Activated T-helper 1 cell treated with Interleukin-2 at 50 U/mL for 16 hours (primary cell): Measurements from ENCODE around the gene ERICH6.
"Not testable (repeated sequence)": the region's sequence is repeated elsewhere in the genome, so short reads cannot be mapped to it uniquely, and the experiment has no call there.

Experiments used
- DNase-seq: peaks from one replicate; pipeline ENCODE4 v3.0.0-alpha.2; 2020; ENCODE audit warnings: low read depth

ERICH6 gene

DNA sequence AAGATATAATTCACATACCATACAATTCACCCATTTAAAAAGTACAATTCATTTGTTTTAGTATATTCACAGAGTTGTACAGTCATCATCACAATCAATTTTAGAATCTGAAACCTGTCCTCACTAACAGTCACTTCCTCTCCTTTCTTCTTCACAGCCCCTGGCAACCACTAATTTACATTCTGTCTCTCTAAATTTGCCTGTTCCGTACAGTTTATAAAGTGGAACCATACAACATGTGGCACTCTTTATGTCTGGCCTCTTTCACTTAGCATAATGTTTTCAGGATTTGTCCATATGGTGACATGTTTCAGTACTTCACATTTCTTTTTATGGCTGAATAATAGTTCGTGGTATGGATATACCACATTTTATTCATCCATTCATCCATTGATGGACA is 22.7 kb downstream of the ERICH6 start:
- no peak for DNase-seq

DNA sequence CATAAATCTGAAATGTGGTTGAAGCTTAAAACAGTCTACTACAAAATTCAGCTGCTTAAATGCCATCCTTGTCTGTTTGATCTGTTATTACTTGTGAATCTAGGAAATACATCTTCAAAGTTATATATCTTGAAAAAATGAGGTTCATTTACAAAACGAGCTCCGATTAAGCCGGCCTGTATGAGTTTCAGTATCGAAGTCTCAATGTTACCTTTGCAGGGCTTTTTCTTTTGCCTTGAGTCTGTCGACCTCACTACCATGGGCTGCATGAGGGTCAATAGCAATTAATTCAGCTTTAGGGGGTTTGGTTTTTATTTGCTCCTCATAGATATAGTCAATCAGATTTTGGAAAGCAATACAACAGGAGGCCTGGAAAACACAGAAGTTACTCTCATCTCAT is 23.2 kb downstream of the ERICH6 start:
- DNase-seq, result no peak

DNA sequence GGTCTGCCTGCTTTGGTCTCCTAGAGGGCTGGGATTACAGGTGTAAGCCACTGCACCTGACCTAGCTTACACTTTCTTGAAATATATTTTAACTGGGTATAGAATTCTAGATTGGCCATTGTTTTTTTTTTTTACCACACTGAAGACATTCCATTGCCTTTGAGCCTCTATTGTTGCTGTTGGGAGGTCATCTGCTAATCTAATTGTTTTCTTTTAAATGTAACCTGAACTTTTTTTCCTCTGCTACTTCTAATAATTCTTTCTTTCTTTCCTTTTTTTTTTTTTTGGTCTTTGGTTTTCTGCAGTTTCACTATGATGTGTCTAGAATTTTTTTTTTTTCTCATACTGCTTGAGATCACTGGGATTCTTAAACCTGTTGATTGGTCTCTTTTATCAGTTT is 28.1 kb downstream of the ERICH6 start:
- DNase-seq, result no peak

DNA sequence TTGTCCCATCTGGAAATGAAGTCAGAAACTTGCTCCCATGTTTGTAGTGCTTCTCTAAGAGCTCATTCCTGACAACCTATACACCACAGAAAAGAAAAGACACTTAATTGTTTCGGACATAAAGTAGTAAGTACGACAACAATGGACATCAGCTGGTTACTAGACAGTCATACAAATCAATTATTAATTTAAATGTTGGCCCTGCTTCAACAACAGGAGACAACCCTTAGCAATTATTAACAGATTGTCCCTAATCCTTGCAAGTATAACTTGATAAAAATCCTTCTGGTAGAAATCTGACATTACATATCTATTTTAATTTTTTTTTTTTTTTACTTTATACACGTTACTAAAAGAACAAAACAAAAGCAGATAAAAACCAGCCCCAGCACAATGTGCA is 29.8 kb downstream of the ERICH6 start:
- no peak for DNase-seq

DNA sequence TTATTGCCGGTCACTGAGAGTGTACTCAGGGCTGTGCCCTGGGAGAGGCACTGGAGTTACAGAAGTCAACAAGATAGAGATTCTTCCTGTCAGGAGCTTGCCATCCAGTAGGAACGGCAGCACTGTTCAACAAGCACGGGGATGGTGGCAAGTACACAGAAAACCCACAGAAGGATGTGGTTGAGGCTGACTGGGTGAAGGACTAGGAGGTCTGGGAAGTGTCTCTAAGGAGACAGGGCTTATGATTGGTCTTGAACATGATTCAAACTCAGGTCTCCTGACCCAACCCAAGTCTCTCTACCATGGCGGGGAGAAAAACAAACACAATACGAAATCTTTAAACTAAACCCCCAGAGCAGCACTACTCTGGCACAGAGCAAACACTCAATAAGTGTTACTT is 37.6 kb downstream of the ERICH6 start:
- no peak for DNase-seq

DNA sequence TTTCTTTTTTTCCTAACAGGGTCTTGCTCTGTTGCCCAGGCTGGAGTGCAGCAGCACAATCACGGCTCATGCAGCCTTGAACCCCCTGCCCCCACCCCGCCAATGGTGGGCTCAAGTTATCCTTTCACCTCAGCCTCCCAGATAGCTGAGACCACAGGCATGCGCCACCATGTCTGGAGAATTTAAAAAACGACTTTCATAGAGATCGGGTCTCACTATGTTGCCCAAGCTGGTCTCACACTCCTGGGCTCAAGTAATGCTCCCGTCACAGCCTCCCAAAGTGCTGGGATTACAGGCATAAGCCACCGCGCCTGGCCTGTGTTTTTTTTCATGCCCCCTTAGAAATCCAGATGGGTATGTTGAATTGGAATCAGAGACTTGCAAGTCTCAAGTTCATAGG is 40.3 kb downstream of the ERICH6 start:
- no peak for DNase-seq

DNA sequence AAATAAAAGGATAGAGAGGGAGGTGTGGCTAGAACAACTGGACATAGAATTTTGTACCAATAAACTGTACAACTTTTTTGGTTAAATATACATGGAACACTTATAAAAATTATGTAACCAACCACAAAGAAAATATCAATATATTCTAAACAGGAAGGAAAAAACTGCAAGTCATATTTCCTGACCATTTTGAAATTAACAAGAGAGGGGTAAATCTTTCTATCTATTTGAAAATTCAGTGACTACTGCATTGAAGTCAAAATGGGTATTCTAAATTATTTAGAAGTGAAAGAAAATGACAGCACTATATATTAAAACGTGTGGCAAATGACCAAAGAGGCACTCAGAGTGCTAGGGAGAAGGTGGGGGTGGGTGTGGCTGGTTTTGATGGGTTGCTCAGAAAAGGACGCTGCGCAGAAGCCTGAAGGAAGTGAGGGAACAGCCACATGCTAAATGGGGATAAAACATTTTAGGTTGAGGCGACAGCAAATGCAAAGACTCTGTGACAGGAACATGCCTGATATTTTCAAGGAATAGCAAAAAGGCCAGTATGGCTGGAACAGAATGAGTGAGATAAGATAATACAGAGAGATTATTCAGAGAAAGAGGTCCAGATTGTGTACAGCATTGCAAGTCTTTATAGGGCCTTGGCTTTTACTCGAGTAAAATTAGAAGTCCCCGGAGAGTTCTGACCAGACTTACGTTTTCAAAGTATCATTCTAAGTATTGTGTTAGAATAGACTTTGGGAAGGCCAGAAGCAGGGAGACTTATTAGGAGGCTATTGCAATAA is 41.1 kb downstream of the ERICH6 start:
- no peak for DNase-seq

DNA sequence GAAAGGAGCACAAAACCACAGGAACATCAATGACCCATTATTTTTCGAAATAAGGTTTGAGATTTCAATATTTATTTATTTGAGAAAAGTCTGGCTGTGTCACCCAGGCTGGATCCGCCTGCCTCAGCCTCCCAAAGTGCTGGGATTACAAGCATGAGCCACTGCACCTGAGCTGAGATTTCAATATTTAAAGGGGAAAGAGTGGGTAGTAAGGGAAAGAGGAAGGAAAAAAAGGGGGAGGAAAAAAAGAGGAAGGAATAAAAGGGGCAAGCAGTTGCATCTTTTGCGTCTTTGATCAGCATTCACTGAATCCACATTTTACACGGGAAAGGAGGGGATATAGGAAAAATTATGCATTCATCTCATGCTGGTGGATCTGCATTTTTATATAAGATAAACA is 47.4 kb downstream of the ERICH6 start:
- no peak for DNase-seq

DNA sequence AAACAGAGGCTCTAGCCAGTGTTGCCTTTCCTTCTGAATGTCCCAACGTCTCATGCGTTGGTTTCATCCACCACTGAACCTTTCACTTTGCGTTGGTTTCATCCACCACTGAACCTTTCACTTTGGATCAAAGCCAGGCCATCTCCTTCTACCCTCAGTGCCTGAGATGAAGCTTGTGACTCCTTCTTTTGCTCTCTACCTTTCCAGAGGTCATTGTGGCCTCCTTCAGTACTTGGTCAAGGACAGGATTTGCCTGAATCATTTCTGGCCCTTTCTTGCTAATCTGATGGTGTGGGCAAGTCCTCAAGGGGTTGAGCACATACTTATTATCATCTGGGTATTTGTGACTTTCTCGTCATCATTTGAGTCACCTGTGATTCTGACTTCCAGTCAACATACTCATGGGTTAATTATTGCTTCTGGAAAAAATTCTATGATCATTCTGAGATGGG is 50.6 kb downstream of the ERICH6 start:
- DNase-seq, result no peak

DNA sequence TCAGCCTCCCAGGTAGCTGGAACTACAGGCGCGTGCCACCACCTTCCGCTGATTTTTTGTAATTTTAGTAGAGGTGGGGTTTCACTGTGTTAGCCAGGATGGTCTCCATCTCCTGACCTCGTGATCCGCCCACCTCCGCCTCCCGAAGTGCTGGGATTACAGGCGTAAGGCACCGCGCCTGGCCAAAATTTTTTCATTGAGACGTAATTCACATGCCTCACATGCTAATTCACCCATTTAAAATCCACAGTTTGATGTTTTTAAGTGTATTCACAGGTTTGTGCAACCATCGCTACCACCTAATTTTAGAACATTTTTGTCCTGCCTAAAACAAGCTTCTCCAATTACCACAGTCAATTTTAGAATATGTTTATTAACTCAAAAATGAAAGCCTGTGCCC is 63.5 kb downstream of the ERICH6 start:
- no peak for DNase-seq

DNA sequence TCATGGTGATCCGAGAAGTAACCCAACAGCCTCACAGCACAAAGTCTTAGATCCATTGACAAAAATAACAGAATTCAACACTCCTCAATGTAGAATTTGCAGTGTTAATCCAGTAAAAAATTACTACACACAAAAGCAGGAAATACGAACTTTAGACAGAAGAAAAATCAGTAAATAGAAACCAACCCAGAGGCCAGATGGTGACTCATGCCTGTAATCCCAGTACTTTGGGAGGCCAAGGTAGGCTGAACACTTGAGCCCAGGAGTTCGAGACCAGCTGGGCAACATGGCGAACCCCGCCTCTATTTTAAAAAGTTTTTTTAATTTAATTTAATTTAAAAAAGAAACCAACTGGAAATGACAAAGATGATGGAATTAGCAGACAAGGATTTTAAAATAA is 64.5 kb downstream of the ERICH6 start:
- no peak for DNase-seq

DNA sequence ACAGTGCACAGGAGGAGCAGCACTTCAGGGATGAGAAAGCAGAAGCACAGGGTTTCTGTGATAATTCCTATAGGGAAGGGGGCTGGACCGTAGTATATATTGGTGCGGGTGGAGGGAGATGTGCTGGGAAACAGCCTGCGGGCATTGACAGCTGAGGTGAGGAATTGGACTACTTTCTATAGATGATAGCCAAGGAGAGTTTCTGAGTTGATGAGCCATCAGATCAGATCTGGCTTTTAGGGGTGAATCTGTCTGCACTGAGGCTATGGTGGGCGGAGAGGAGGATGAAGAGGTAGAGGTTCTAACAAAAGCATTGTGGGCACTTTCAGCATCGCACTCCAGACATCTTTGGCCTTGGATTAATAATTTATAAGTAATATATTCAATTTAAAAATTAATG is 67.5 kb downstream of the ERICH6 start:
- DNase-seq, result no peak

DNA sequence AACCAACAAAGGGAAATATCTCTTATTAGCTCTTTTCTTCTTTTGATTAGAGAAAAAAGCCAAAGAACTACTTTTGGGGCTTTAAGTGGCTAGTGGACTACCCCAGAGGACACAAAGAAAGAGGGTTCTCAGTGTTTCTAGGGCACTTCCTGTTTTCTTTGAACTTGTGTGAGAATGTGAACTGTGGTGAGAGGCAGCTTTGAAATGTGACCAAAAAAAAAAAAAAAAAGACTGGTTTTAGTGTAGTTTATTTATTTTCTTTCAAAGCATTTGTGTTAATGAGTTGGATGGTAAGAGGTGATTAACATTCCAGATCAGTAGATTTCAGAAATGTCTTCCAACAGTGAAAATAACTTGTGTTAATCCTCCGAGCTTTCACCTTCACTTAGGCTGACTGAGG is 68.2 kb downstream of the ERICH6 start:
- no peak for DNase-seq

DNA sequence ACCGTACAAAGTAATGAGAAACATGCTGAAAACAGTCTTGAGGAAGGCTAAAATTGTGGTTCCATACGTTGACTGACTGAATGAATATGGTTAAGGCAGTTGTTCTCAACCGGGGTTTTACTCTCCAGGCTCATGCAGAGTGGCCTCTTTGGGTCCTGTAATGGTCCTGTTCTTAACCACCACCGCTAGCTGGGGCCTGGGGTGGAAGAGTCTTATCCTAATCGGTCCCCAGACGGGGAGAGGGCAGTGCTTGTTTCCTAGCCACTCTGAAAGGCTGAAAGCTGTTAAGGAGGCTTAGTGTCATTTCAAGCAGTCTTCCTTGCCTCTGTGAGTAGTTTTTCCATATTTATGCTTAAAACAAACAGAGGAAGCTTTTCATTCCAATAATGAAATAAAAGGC is 68.6 kb downstream of the ERICH6 start:
- no peak for DNase-seq

DNA sequence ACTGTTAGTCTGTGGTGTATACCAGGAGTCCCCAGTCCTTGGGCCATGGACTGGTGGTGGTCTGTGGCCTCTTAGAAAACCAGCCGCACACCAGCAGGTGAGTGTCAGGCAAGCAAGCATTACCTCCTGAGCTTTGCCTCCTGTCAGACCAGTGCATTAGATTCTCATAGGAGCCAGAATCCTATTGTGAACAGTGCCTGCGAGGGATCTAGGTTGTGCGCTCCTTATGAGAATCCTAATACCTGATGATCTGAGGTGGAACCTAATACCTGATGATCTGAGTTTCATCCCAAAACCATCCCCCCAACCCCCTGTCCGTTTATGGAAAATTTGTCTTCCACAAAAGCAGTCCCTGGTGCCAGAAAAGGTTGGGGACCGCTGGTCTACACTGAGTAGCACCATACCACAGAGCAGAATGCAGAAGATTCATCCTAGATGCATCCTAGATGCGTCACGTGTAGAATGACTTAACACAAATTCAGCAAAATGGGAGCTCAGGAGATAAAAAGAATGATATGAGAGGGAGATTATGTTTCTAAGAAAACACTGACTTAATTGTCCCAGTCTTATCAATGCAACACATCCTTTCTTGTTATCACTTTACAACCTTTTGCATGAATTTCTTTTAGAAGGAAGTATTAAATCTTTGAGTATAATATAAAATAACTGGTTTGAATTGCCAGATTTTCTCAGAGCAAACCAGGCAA is 72.1 kb downstream of the ERICH6 start:
- DNase-seq, result no peak

DNA sequence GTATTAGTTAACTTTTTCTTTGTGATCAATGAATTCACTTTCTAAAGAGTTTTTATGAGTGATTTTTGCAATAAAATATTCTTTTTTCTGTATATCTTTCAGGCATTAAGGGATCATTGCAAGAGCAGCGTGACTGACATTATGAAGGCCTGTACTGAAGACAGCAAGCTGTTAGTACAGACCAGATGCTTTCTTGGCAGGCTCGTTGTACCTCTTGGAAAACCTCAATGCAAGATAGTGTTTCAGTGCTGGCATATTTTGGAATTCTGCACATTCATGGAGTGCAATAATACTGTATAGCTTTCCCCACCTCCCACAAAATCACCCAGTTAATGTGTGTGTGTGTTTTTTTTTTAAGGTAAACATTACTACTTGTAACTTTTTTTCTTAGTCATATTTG is 76.2 kb downstream of the ERICH6 start:
- DNase-seq, result no peak

DNA sequence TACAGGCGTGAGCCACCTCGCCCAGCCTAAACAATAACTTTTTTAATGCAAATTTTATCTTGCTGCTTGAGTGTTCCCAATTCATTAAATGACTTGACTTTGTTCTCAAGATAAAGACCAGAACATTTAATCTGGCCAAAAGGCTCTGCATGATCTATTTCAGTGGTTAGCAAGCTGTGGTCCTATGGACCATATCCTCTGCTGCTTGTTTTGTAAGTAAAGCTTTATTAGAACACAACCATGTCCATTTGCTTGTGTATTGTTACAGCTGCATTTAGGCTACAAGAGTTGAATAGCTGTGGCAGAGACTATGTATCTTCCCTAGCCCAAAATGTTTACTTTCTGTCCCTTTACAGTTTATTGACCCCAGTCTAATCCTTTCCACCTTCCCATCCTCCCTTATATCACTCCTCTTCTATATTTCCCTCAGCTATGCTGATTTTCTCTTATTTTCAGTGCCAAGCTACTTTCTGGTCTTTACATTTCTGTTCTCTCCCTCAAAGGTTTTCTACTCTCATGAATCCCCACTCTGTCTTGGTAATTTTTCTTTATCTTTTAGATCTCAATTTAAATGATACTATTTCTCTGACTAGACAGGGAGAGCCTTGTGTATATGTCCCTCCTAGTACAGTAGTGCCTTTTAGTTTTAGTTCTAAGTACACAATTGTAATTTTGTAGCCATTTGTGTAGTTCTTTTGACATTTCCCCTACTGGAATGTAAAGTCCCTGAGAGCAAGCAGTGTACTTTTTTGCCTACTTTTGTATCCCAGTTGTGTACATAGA is 77.4 kb downstream of the ERICH6 start:
- DNase-seq, result no peak

DNA sequence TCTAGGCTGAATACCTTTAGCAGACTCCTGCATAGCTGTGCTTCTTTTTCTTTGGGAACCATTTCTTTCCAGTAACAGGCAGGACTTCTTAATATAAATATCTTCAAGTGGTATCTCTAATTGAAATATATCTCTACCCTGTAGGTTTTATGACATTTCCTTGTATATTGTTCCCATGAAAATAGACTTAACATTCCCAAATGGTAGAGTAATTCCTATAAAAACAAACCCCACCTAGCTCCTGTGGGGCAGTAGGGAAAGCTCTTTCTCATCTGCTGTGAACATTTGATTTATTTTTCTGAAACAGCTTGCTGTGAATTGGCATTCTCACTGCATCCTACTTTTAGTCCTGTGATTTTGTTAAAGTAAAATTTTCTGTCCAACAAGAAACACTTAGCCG is 79.8 kb downstream of the ERICH6 start:
- DNase-seq, result no peak

DNA sequence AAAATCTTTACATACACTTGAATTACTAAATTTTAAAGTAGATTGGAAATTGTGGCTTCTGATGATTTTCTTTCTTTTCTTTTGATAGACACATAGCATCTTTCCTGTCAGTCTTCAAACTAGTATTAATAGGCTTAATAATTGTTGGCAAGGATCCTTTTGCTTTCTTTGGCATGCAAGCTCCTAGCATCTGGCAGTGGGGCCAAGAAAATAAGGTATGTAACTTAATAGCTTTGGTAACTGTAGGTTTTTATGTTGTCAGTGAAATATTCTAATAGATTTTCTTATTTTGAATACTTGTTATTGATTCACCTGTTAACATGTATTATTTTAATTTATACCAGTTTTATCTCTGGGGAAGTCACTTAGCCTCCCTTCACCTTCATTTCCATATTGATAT is 80.8 kb downstream of the ERICH6 start:
- DNase-seq, result not testable (repeated sequence)

DNA sequence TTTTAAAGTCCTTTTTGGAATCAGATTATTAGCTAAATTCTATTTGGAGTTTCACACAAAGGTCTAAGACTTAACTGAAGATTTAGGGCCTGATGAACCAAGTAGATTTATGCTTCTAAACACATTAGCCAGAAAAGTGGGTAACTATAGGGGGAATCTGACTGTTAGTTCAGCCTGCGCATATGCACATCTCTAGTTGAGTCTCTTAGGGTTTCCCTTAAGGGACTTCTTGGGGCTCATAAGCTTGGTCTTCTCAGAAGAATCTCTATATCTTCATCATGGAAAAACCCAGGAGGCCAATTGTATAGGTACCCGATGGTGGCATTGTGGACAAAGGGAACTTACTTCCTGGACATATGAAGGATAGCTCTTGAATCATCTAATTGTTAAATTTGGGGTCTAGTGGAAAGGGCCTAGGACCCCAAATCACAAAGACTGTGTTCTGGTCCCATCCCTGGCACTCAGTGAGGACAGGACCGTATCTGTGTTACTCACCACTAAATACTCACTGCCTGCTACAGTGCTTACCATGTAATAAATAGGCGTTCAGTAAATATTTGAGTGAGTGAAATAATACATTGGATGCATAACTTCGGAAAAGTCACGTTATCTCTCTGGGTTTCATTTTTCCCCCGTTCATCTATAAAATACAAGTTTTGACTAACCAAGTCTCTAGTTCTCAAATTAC is 83.6 kb downstream of the ERICH6 start:
- DNase-seq, result no peak

DNA sequence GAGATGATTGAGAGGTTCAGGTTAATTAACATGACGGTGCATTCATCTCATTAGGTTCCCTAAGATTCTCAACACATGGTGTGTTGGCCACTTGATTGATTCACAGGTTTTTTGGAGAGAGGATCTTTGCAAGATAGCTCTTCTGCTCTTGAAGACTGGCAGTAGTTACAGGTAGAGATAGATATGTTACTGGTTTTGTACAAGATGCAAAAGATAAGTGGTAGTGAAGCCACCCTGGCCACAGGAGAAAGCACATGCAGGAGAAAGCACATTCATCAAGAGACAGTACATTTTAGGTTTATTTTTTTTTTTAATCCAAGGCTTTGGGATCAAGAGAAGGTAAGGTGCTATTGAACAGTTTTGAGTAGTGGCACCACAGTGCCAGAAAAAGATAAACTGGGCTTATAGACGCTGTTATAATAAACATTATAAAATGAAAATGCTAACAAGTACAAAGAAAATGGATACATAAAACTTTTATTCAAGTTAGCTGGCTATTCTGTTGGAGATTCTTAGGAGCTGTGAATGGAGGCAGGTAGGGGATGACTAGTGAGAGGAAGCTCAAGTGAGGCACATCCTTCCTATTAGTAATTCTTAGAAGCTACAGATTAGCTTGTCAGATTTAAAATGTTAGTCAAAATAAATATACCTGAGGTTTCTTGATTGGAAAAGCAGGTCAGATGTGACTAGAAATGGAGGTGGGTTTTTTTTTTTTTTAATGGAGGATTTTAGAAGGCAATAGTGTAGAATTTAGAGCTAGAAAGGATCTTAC is 89.8 kb downstream of the ERICH6 start:
- DNase-seq, result no peak

DNA sequence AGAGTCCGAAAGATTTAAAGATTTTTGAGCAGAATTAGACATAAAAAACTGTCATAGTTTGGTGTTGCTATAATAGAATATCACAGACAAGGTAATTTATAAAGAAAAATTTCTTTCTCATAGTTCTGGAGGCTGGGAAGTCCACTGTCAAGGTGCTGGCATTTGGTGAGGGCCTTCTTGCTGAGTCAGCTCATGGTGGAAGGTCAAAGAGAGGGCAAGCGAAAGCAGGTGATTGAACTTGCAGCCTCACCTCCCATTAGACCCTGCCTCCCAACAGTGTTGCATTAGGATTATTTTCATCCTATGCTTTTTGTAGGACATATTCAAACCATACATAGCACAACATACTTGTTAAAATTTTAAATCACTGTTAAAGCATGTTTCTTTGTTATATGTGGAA is 90.7 kb downstream of the ERICH6 start:
- no peak for DNase-seq
